Naive thymus-derived CD4-positive, alpha-beta T cell (primary cell): ENCODE data around the gene GNG14. TPM values are rescaled to one million over a fixed set of nuclear protein-coding genes. Genes with fewer than 3 reads are reported as not detected.

Experiments
- ATAC-seq: fragments of 150-1000 bp; cut with Tn5 transposase; 2 replicates; pipeline ENCODE4 v1.10.0; 2021; ENCODE audit warnings: mild to moderate bottlenecking, moderate library complexity
- CTCF ChIA-PET: fragments of 350-600 bp; sonication (Branson Sonifier 250); formaldehyde crosslinking; loops from one replicate; lab custom pipeline; 2021; ENCODE audit warnings: antibody characterized with exemption; lab: Charles Lee
- POLR2A ChIA-PET: fragments of 350-600 bp; sonication (Branson Sonifier 250); formaldehyde crosslinking; loops from one replicate; lab custom pipeline; 2021; ENCODE audit warnings: antibody characterized with exemption, inconsistent platforms; lab: Charles Lee
- DNase-seq, 9 donors: peaks; one replicate each; pipeline versions ENCODE4 v3.0.0 to v3.0.0-alpha.2; 2020 to 2022; ENCODE audit warnings: mixed read lengths in 1 of 9
- H3K27ac ChIP-seq: one replicate; pipeline ENCODE4 v1.7.0; 2013; ENCODE audit warnings: mild to moderate bottlenecking, low read depth, low read length, moderate library complexity
- H3K27me3 ChIP-seq, 2 donors: one replicate each; pipeline ENCODE4 v1.7.0; 2013; ENCODE audit warnings: low read length in 2 of 2, mild to moderate bottlenecking in 2 of 2, moderate library complexity in 2 of 2; ENCODE audit not compliant: control insufficient read depth in 2 of 2, insufficient read depth in 2 of 2
- H3K36me3 ChIP-seq, 3 experiments: 1 replicate in 2 of 3; 2 replicates in 1 of 3; pipeline ENCODE4 v1.7.0; 2013; ENCODE audit warnings: low read length in 3 of 3, mild to moderate bottlenecking in 3 of 3, moderate library complexity in 1 of 3; ENCODE audit not compliant: insufficient read depth in 3 of 3, control insufficient read depth in 2 of 3
- H3K4me1 ChIP-seq, 2 donors: one replicate each; pipeline ENCODE4 v1.7.0; 2013; ENCODE audit warnings: low read length in 2 of 2, mild to moderate bottlenecking in 2 of 2, moderate library complexity in 1 of 2; ENCODE audit not compliant: control insufficient read depth in 2 of 2, insufficient read depth in 2 of 2
- H3K4me3 ChIP-seq: 2 replicates; pipeline ENCODE4 v1.7.0; 2013; ENCODE audit warnings: mild to moderate bottlenecking, low read length
- H3K9me3 ChIP-seq, 3 experiments: 1 replicate in 2 of 3; 2 replicates in 1 of 3; pipeline ENCODE4 v1.7.0; 2013; ENCODE audit warnings: low read length in 3 of 3; ENCODE audit not compliant: control insufficient read depth in 2 of 3
- H3K27ac Mint-ChIP-seq, 9 donors: one replicate each; pipeline ENCODE4 v1.8.0; 2020 to 2022; ENCODE audit warnings: mixed read lengths in 9 of 9, mild to moderate bottlenecking in 8 of 9, moderate library complexity in 5 of 9, inconsistent platforms in 2 of 9
- H3K27me3 Mint-ChIP-seq, 5 donors: one replicate each; pipeline ENCODE4 v1.8.0; 2021 to 2022; ENCODE audit warnings: mixed read lengths in 5 of 5, mild to moderate bottlenecking in 1 of 5
- H3K36me3 Mint-ChIP-seq, 5 donors: one replicate each; pipeline ENCODE4 v1.8.0; 2020 to 2022; ENCODE audit warnings: mixed read lengths in 5 of 5, mild to moderate bottlenecking in 3 of 5, inconsistent platforms in 1 of 5
- H3K4me1 Mint-ChIP-seq, 7 donors: one replicate each; pipeline ENCODE4 v1.8.0; 2020 to 2022; ENCODE audit warnings: mixed read lengths in 7 of 7, mild to moderate bottlenecking in 3 of 7, inconsistent platforms in 1 of 7
- H3K4me3 Mint-ChIP-seq, 10 donors: one replicate each; pipeline ENCODE4 v1.8.0; 2020 to 2022; ENCODE audit warnings: mild to moderate bottlenecking in 10 of 10, mixed read lengths in 10 of 10, moderate library complexity in 6 of 10, inconsistent platforms in 2 of 10
- H3K9me3 Mint-ChIP-seq, 11 donors: one replicate each; pipeline ENCODE4 v1.8.0; 2020 to 2022; ENCODE audit warnings: mixed read lengths in 11 of 11, mild to moderate bottlenecking in 4 of 11, inconsistent platforms in 1 of 11, moderate library complexity in 1 of 11
- intact Hi-C, 2 donors: fragments of 100-400 bp; cut with micrococcal nuclease; formaldehyde crosslinking; loops; one replicate each; pipeline ENCODE4 v1.15.1; 2023
- polyA plus RNA-seq, 2 donors: library from polyadenylated mRNA; unstranded; fragments of 300-500 nt; fragmentation: Illumina TruSeq; gene quantifications; one replicate each; pipeline ENCODE4 v1.2.3, GENCODE V29; 2021
- total RNA-seq, 6 experiments: library from RNA in 5 of 6; stranded (reverse) in 5 of 6; gene quantifications; 1 replicate in 5 of 6; 2 replicates in 1 of 6; pipeline ENCODE4 v1.2.3 and lab custom pipeline; 2021 to 2026

Gene GNG14
- total and polyA plus RNA-seq, 7 experiments from 2014 or later, result not detected

DNA sequence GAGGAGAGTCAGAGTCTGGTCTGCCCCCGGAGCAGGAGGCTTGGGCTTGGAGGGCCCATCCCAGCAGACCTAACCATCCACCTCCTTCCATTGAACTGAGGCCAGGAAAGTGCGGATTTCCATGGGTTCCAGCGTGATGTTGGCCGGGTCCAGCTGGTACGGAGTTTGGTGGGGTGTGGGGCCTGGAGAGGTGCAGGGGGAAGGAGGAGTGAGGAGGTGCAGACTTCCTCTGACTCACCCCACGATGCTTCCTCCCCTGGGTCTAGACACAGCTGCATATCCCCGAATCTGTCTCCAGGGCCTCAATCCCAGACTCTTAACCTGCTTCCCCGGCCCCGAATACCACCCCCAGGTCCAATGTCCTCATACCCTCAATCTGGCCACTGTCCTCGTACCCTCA, 41.2 kb upstream of the GNG14 start:
- H3K27ac ChIP-seq, result no peak overlapping the region
- Mint-ChIP-seq H3K27me3 (no peaks in the 10 kb centered on the region), H3K9me3 (no peaks in the 10 kb centered on the region), H3K4me3 (no peak overlapping the region), H3K27ac (peak overlapping the region in 2 of 9 donors; percentile 49 to 67), H3K4me1 (peaks cover 0 to 11% (median 0%) of the 10 kb centered on the region in 7 donors), H3K36me3 (peaks cover 0 to 23% (median 3%) of the 10 kb centered on the region in 5 donors)
- H3K36me3 ChIP-seq, result peaks cover 0 to 11% (median 0%) of the 10 kb centered on the region in 3 experiments
- ChIA-PET CTCF (no interaction called here), POLR2A (no interaction called here)
- no peaks in the 10 kb centered on the region for H3K9me3 ChIP-seq
- intact Hi-C loops, result no loop called here
- ATAC-seq (no peak), DNase-seq (no peak)
- no peaks in the 10 kb centered on the region for H3K27me3 ChIP-seq
- H3K4me3 ChIP-seq, result no peak overlapping the region
- no peaks in the 10 kb centered on the region for H3K4me1 ChIP-seq

GRCh38 chr19:12647047-12647446, 40.8 kb upstream of the GNG14 start:
- ChIA-PET POLR2A (no interaction called here), CTCF (no interaction called here)
- no peak for DNase-seq
- H3K27me3 Mint-ChIP-seq, result no peaks in the 10 kb centered on the region
- Histone ChIP-seq H3K27me3 (no peaks in the 10 kb centered on the region), H3K4me3 (no peak overlapping the region), H3K4me1 (no peaks in the 10 kb centered on the region), H3K36me3 (peaks cover 0 to 16% (median 0%) of the 10 kb centered on the region in 3 experiments), H3K27ac (no peak overlapping the region), H3K9me3 (no peaks in the 10 kb centered on the region)
- no peaks in the 10 kb centered on the region for H3K9me3 Mint-ChIP-seq
- intact Hi-C loops, result no loop called here
- peaks cover 0 to 11% (median 0%) of the 10 kb centered on the region in 7 donors for H3K4me1 Mint-ChIP-seq
- no peak overlapping the region for H3K4me3 Mint-ChIP-seq
- H3K36me3 Mint-ChIP-seq, result peaks cover 0 to 25% (median 3%) of the 10 kb centered on the region in 5 donors
- ATAC-seq, result no peak
- H3K27ac Mint-ChIP-seq, result peak overlapping the region in 4 of 9 donors; percentile 19 to 49 (median 25)

DNA sequence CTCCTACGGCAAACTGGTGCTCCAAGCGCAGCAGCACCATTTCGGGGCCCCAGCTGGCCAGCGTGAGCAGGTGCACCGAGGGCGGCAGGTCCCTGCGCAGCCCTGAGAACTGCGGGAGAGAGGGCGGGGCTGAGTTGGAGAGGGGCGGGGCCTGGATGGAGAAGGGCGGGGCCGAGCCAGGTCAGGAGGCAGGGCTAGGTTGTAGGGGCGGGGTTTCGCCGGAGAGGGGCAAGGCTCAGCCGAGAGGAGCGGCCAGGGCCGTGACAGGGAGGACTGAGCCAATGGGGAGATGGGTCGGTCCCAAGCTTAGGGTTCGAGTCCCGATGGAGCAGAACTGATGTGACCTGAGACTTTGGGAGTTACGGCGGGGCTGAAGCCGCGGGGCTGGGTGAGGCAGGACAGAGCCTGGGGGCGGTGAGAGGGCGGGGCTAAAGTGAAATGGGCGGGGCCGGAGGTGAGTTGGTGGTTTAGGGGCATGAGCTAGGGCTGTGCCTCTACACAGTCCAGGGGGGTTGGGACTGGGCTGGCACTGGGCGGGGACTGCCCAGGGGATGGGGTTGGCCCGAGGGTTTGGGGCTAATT, 40.2 kb upstream of the GNG14 start:
- Histone ChIP-seq H3K27ac (no peak overlapping the region), H3K27me3 (no peaks in the 10 kb centered on the region), H3K4me1 (no peaks in the 10 kb centered on the region), H3K36me3 (peaks cover 0 to 19% (median 0%) of the 10 kb centered on the region in 3 experiments), H3K4me3 (no peak overlapping the region), H3K9me3 (no peaks in the 10 kb centered on the region)
- Mint-ChIP-seq H3K4me3 (no peak overlapping the region), H3K27ac (peak overlapping the region in 2 of 9 donors; percentile 19 to 28), H3K36me3 (peaks cover 0 to 27% (median 3%) of the 10 kb centered on the region in 5 donors), H3K4me1 (peaks cover 0 to 11% (median 0%) of the 10 kb centered on the region in 7 donors), H3K9me3 (no peaks in the 10 kb centered on the region), H3K27me3 (no peaks in the 10 kb centered on the region)
- POLR2A ChIA-PET, result no interaction called here
- intact Hi-C loops, result no loop called here
- ATAC-seq, result peak; percentile 88
- CTCF ChIA-PET, result no interaction called here
- DNase-seq, result peak in 1 of 9 donors; percentile 46

DNA sequence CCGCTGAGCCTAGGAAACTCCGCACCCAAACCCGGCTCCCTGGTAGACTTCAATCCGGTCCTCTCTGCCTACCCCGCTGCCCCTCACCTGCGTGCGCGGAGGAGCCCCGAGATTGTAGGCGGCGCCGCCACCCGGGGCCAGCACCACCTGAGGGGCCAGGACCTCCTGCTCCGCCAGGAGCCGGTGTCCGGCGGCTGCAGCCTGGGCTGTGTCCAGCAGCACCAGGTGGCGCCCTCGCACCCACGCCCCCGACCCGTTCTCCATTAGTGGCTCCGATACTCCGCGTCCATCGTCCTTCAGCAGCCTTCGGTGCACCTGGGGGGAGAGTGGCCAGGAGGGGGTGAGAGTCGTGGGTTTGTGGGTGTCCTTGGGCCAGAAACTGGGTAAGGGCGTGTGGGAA, 39.7 kb upstream of the GNG14 start:
- peaks cover 0 to 11% (median 0%) of the 10 kb centered on the region in 7 donors for H3K4me1 Mint-ChIP-seq
- Histone ChIP-seq H3K36me3 (peaks cover 0 to 19% (median 0%) of the 10 kb centered on the region in 3 experiments), H3K4me3 (no peak overlapping the region), H3K27me3 (no peaks in the 10 kb centered on the region), H3K27ac (no peak overlapping the region), H3K4me1 (no peaks in the 10 kb centered on the region), H3K9me3 (no peaks in the 10 kb centered on the region)
- peaks cover 0 to 27% (median 3%) of the 10 kb centered on the region in 5 donors for H3K36me3 Mint-ChIP-seq
- CTCF ChIA-PET, result no interaction called here
- ATAC-seq, result no peak
- H3K27me3 Mint-ChIP-seq, result no peaks in the 10 kb centered on the region
- H3K4me3 Mint-ChIP-seq, result no peak overlapping the region
- intact Hi-C loops, result no loop called here
- no peak for DNase-seq
- POLR2A ChIA-PET, result interaction anchor here (0.8 kb wide), 1 partner anchor 86 kb away, joined by 4 read pairs; the partner anchor contains the start of gene TRIR
- H3K9me3 Mint-ChIP-seq, result no peaks in the 10 kb centered on the region
- H3K27ac Mint-ChIP-seq, result peak overlapping the region in 1 of 9 donors; percentile 38

- Histone ChIP-seq H3K36me3 (peaks cover 0 to 20% (median 4%) of the 10 kb centered on the region in 3 experiments), H3K27ac (no peak overlapping the region), H3K4me1 (no peaks in the 10 kb centered on the region), H3K27me3 (no peaks in the 10 kb centered on the region), H3K4me3 (no peak overlapping the region), H3K9me3 (no peaks in the 10 kb centered on the region)
- CTCF ChIA-PET, result no interaction called here
- ATAC-seq, result no peak
- Mint-ChIP-seq H3K36me3 (peaks cover 0 to 30% (median 4%) of the 10 kb centered on the region in 5 donors), H3K9me3 (no peaks in the 10 kb centered on the region), H3K27me3 (no peaks in the 10 kb centered on the region), H3K4me3 (no peak overlapping the region), H3K4me1 (peaks cover 0 to 11% (median 0%) of the 10 kb centered on the region in 7 donors), H3K27ac (no peak overlapping the region)
- POLR2A ChIA-PET, result no interaction called here
- no peak for DNase-seq
- intact Hi-C loops, result no loop called here
Observed at GRCh38 chr19:12649941-12650340, 37.9 kb upstream of the GNG14 start.

DNA sequence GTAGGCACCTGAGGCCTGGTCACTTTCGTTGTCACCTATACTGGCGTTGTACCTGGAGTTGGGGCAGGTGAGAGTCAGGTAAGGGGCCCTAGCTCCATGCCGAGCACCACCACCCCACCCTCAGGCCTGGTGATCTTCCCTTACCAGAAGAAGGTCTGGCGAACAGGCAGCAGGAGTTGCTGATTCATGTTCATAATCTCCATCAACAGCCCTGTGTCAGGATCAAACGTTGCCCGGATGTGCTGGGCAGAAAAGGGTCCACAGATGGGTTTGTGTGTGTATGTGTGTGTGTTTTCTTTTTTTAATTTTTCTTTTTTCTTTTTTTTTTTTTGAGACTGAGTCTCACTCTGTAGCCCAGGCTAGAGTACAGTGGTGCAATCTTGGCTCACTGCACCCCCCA, 35.6 kb upstream of the GNG14 start:
- H3K36me3 ChIP-seq, result peaks cover 5 to 42% (median 9%) of the 10 kb centered on the region in 3 experiments
- ChIA-PET CTCF (no interaction called here), POLR2A (interaction anchor here (0.6 kb wide), 1 partner anchor 82 kb away, joined by 3 read pairs; no protein-coding TSS in a partner anchor)
- no peak overlapping the region for H3K27ac ChIP-seq
- no peaks in the 10 kb centered on the region for H3K4me1 ChIP-seq
- no peak overlapping the region for H3K4me3 ChIP-seq
- Mint-ChIP-seq H3K4me1 (peaks cover 0 to 16% (median 2%) of the 10 kb centered on the region in 7 donors), H3K9me3 (no peaks in the 10 kb centered on the region), H3K36me3 (peaks cover 8 to 38% (median 16%) of the 10 kb centered on the region in 5 donors), H3K27ac (no peak overlapping the region), H3K4me3 (no peak overlapping the region), H3K27me3 (no peaks in the 10 kb centered on the region)
- no peaks in the 10 kb centered on the region for H3K27me3 ChIP-seq
- no peaks in the 10 kb centered on the region for H3K9me3 ChIP-seq
- ATAC-seq (no peak), DNase-seq (no peak)
- intact Hi-C loops, result no loop called here
